Retinal pigment epithelial cell (primary cell): Measurements from ENCODE around the gene SH2D1A.

ENCODE experiments used
- DNase-seq: peaks from one replicate; pipeline ENCODE4 v3.0.0-alpha.2; 2010; ENCODE audit warnings: low read depth
- H3K4me3 ChIP-seq: 2 replicates; pipeline ENCODE4 v1.5.1; 2011; ENCODE audit warnings: mild to moderate bottlenecking, low read length, control low read depth, moderate library complexity
- CTCF ChIP-seq: conservative IDR thresholded peaks from 2 replicates; pipeline ENCODE4 v1.5.1; 2011; ENCODE audit warnings: low read depth, low read length, control low read depth, inconsistent platforms

The SH2D1A gene

GRCh38 chrX:124358800-124359383 is 12.5 kb downstream of the SH2D1A start:
- DNase-seq: no peak
- no peak for TF ChIP-seq CTCF

GRCh38 chrX:124362072-124362471 is 15.7 kb downstream of the SH2D1A start:
- H3K4me3 ChIP-seq: no peak overlapping the region
- no peak for TF ChIP-seq CTCF
- no peak for DNase-seq

More at GRCh38 chrX:124358800-124359383, 12.5 kb downstream of the SH2D1A start:
- H3K4me3 ChIP-seq: no peak overlapping the region

GRCh38 chrX:124362761-124363160 is 16.4 kb downstream of the SH2D1A start:
- DNase-seq: no peak
- no peak overlapping the region for H3K4me3 ChIP-seq
- no peak for TF ChIP-seq CTCF

- TF ChIP-seq CTCF: no peak
- no peak for DNase-seq
- no peak overlapping the region for H3K4me3 ChIP-seq
Measured at GRCh38 chrX:124369722-124370121, 23.4 kb downstream of the SH2D1A start.

GRCh38 chrX:124373348-124373747 is 27.0 kb downstream of the SH2D1A start:
- no peak for DNase-seq
- H3K4me3 ChIP-seq: no peak overlapping the region
- no peak for TF ChIP-seq CTCF

- H3K4me3 ChIP-seq: no peak overlapping the region
- no peak for DNase-seq
- no peak for TF ChIP-seq CTCF
Measured at GRCh38 chrX:124378643-124379042, 32.3 kb downstream of the SH2D1A start.

- H3K4me3 ChIP-seq: no peak overlapping the region
- DNase-seq: no peak
- TF ChIP-seq CTCF: no peak
Measured at GRCh38 chrX:124383354-124383753, 37.0 kb downstream of the SH2D1A start.
